ENCODE data around the gene TRIP10. TPM values are rescaled to one million over a fixed set of nuclear protein-coding genes. Genes with fewer than 3 reads are reported as not detected.

The TRIP10 gene
- total RNA-seq, 2 donors from 2014 or later: 23.1 to 31.9 TPM

- no peaks in the 10 kb centered on the region for H3K27me3 ChIP-seq
- H3K36me3 ChIP-seq (replicated peaks in 1 of 2; ENCODE audit: insufficient read depth in 1 of 2, low read depth in 2 of 2): peaks cover 6 to 23% of the 10 kb centered on the region in 2 donors
- intact Hi-C loops (cut with DNase I): no loop called here
- no peak overlapping the region for H3K27ac ChIP-seq
- DNase-seq (no peak), ATAC-seq (no peak)
- 90 to 94% methylated on average over 16 of the region's 16 CpGs for WGBS, 2 donors
- TF ChIP-seq POLR2A (IDR thresholded peaks at IDR 0.05) (no peak), CTCF (IDR thresholded peaks at IDR 0.05) (no peak)
- H3K4me3 ChIP-seq: no peak overlapping the region
- H3K9me3 ChIP-seq: no peaks in the 10 kb centered on the region
- no peaks in the 10 kb centered on the region for H3K4me1 ChIP-seq
These were observed 11.7 kb downstream of the TRIP10 start for GRCh38 chr19:6751189-6751588.

GRCh38 chr19:6752256-6753177, 13.0 kb downstream of the TRIP10 start:
- no peaks in the 10 kb centered on the region for H3K9me3 ChIP-seq
- WGBS, 2 donors: 80 to 83% methylated on average over 37 to 47 of the region's 50 CpGs
- H3K4me1 ChIP-seq: no peaks in the 10 kb centered on the region
- H3K27ac ChIP-seq: no peak overlapping the region
- H3K36me3 ChIP-seq (replicated peaks in 1 of 2; ENCODE audit: insufficient read depth in 1 of 2, low read depth in 2 of 2): peaks cover 5 to 15% of the 10 kb centered on the region in 2 donors
- TF ChIP-seq CTCF (IDR thresholded peaks at IDR 0.05) (no peak), POLR2A (IDR thresholded peaks at IDR 0.05) (no peak)
- peak; percentile 13 for ATAC-seq
- intact Hi-C loops (cut with DNase I): no loop called here
- no peak overlapping the region for H3K4me3 ChIP-seq
- no peak for DNase-seq
- H3K27me3 ChIP-seq: no peaks in the 10 kb centered on the region

GRCh38 chr19:6753178-6754031, 13.9 kb downstream of the TRIP10 start:
- 59 to 79% methylated on average over 25 to 44 of the region's 50 CpGs for WGBS, 2 donors
- TF ChIP-seq POLR2A (IDR thresholded peaks at IDR 0.05) (no peak), CTCF (IDR thresholded peaks at IDR 0.05) (peak in 2 of 7 experiments; percentile 19 to 44)
- Histone ChIP-seq H3K27me3 (no peaks in the 10 kb centered on the region), H3K4me1 (no peaks in the 10 kb centered on the region), H3K27ac (peak overlapping the region in 1 of 4 donors; percentile 41), H3K9me3 (no peaks in the 10 kb centered on the region), H3K4me3 (no peak overlapping the region), H3K36me3 (replicated peaks in 1 of 2; ENCODE audit: insufficient read depth in 1 of 2, low read depth in 2 of 2) (peaks cover 5 to 11% of the 10 kb centered on the region in 2 donors)
- intact Hi-C loops (cut with DNase I): no loop called here
- DNase-seq (peak; percentile 57 to 68 (median 66)), ATAC-seq (peak; percentile 37)

- 88 to 96% methylated on average over 3 to 19 of the region's 22 CpGs for WGBS, 2 donors
- DNase-seq (no peak), ATAC-seq (no peak)
- Histone ChIP-seq H3K36me3 (replicated peaks in 1 of 2; ENCODE audit: insufficient read depth in 1 of 2, low read depth in 2 of 2) (peaks cover 9 to 10% of the 10 kb centered on the region in 2 donors), H3K27ac (no peak overlapping the region), H3K4me3 (no peak overlapping the region), H3K9me3 (no peaks in the 10 kb centered on the region), H3K27me3 (no peaks in the 10 kb centered on the region), H3K4me1 (no peaks in the 10 kb centered on the region)
- intact Hi-C loops (cut with DNase I): no loop called here
- TF ChIP-seq CTCF (IDR thresholded peaks at IDR 0.05) (no peak), POLR2A (IDR thresholded peaks at IDR 0.05) (no peak)
These were observed 14.7 kb downstream of the TRIP10 start for GRCh38 chr19:6754136-6754535.
